LoVo (cell line): ENCODE data around the gene SPAG4.

Experiments used
- DNase-seq: peaks from one replicate; pipeline ENCODE4 v3.0.0-alpha.2; 2016; ENCODE audit warnings: low spot score

Gene SPAG4

DNA sequence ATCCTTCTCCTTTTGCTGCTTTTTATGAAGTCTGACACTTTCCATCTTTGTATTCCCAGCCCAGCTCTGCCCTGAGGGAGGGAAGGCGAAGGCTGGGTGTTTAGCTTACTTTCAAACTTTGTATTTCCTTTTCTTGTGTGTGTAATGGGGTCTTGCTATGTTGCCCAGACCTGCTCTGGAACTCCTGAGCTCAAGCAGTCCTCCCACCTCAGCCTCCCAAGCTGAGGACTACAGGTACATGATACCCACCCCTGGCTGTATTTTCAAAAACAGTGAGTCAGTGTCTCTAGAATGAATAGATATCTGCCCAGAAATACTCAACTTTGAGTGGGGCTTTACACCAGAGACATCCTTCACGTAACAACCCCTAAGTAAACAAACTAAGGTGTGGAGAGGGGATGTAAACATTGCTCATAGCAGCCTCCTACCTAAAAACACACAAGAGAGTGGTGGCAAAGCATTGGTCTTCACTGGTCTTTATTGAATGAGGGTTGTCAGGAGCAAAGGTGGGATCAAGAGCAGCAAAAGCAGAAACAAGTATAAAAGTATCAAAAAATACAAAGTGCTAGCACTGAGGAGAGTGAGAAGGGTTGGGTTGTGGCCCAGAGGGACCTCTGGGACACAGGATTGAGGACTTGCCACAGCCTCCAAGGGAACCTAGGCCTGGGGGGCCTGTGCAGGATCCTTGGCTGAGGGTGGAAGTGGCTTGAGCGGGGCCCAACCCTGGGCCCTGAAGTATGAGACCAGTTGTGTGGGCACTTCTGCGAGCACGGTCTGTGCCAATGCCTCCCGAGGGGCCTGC lies 10.2 kb downstream of the SPAG4 start:
- DNase-seq, result no peak

DNA sequence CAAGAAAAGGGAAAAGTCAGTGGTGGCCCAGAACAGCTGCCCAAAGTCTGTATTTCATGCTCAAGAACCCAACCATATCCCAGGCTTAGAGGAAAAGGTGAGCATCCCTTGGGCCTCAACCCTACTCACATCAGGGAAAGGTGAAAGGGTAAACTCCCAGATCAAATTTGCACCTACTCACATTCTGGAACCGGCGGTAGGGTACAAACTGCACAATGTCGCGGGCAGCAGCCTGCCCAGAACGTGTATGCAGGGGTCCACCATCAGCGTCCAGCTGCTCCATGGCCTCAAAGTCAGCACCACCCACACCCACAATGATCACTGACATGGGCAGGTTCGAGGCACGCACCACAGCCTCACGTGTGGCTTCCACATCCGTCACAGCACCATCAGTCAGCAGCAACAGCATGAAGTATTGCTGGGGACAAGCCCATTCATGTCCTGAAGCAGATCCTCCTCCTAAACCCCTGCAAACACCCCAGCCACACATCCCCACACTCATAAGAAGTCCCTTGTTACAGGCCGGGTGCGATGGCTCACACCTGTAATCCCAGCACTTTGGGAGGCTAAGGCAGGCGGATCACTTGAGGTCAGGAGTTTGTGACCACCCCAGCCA lies 10.9 kb downstream of the SPAG4 start:
- no peak for DNase-seq

GRCh38 chr20:35627121-35627520 lies 11.5 kb downstream of the SPAG4 start:
- DNase-seq, result no peak

DNA sequence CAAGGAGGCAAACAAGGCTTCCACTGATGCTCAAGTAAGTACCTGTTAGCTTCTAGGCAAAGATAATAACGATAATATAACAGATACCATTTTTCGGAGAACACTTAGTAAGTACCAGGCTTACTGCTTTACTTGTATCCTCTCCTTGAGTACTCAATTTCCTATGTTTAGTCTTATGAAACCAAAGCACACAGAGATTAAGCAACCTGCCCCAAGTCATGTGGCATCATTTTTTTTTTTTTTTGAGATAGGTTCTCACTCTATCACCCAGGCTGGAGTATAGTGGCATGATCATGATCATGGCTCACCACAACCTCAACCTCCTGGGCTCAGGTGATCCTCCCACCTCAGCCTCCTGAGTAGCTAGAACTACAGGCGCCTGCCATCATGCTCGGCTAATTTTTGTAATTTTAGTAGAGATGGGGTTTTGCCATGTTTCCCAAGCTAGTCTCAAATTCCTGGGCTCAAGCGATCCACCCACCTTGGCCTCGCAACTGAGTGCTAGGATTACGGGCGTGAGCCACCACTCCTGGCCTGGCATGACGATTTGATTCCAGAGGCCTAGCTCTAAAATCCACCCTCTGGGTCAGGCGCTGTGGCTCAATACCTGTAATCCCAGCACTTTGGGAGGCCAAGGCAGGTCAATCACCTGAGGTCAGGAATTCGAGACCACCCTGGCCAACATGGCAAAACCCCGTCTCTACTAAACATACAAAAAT lies 14.0 kb downstream of the SPAG4 start:
- no peak for DNase-seq

DNA sequence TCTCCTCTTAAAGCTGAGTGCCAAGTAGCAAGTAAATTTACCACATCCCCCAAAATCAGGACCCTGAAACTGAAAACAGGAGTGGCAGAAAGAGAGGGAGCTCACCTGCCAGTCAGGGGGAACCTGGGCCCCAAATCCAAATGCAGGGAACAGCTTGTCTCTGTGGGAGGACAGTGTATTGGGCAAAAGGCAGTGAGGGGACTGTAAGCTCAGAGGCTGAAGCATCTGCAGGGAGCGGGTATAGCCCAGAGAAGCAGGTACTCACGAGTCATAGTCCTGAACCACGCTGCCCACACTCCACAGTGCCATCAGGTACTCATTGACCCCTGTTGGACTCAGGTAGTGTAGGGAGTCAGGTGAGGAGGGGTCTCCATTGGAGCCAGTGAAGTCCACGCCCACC lies 15.0 kb downstream of the SPAG4 start:
- no peak for DNase-seq

DNA sequence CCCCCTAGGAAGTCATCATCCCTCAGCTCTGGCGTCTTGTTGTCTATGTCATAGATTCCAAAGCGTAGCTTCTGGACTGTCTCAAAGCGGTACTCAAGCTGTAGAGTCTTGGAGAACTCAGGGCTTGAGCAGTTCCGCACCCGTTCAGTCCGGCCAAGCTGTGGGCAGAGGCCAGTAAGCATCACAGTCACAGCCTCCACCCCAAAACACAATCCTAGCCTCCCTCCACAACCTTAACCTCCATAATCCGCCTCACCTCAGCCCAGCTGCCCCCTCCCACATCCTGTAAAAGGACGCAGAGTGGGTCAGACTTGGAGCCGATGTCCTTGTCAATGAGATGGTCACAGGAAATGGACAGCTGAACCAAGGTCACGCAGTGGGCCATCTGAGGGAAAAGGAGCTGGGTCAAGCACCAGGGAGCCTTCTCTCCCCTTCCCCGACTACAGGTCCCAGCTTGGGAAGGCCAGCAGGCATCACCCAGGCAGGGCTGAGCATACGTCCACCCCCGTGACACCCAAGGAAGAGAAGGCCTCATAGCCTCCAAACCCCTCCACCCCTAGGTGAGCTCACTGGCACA lies 17.0 kb downstream of the SPAG4 start:
- DNase-seq, result no peak

DNA sequence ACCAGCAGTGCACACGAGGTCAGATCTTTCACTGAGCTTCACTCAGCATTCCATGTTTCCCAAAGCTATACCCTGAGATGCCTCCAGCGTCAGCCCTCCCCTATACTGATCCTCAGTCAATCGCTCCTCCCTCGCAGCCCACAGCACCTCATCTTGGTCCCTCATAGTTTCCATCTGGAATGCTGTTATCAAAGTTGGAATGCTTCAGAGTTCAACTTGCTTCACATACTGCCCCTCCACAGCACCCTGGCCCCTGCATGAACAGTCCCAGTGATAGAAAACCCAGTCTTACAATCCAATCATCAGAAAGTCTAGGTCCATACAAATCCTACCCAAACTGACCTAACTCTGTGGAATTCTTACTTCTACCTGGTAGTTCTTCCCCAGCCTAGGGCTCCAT lies 20.0 kb downstream of the SPAG4 start:
- no peak for DNase-seq

DNA sequence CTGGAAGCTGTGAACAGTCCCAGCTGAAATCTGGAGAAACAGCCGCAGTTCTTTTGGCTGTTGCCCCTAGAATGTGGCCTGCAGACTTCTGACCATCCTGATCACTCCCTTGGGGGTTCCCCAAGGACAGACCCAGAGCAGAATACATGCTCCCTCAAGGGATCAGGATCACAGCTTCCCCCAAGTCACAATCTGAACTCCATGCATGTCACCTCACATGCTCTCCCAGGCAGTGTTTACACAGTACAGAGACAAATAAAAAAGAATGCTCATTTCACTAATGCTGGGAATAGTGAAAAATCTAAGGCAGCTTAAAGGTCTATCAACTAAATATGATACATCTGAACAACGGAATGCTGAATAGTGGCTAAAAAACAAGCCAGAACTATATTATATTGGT lies 20.5 kb downstream of the SPAG4 start:
- no peak for DNase-seq

GRCh38 chr20:35637276-35637675 lies 21.6 kb downstream of the SPAG4 start:
- no peak for DNase-seq

DNA sequence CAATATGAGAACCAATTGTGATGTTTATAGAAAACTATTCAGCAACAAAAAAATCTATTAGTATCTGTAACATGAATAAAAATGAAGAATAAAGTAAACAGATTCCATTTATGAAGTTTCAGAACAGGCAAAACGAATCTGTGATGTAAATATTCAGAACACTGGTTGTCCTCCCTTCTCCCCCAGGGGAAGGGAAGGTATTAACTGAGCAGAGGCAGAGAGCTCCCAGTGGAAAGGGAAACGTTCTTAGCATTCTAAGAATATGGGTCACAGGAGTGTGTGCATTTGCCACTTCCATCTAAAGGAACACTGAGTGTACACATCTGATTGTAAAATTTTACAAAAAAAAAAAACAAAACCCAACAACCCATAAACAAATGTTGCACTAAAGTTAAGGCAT lies 23.1 kb downstream of the SPAG4 start:
- no peak for DNase-seq

GRCh38 chr20:35640724-35641123 lies 25.1 kb downstream of the SPAG4 start:
- DNase-seq, result no peak

- DNase-seq, result no peak
These were observed 26.1 kb downstream of the SPAG4 start for GRCh38 chr20:35641743-35642142.

- DNase-seq, result no peak
These were observed 27.4 kb downstream of the SPAG4 start for GRCh38 chr20:35643045-35643444.

DNA sequence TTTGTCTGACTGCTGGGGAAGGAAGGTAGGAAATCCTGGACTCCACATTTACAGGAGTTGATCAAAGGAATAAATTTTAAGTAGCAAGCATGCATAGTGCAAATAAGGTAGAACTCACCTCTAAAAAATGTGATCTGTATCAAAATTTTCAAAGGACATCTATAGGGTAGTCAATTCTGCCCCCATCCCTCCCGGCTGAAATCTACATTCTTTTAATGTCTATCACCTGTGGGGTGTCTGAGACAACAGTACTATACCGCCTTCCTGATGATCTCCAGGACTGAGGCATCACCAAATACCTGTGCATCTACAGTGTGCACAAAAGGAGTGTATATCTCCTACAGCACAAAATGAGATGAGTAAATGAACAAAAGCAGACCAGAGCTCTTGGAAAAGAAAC lies 29.2 kb downstream of the SPAG4 start:
- no peak for DNase-seq

GRCh38 chr20:35648836-35649235 lies 33.2 kb downstream of the SPAG4 start:
- DNase-seq, result no peak

DNA sequence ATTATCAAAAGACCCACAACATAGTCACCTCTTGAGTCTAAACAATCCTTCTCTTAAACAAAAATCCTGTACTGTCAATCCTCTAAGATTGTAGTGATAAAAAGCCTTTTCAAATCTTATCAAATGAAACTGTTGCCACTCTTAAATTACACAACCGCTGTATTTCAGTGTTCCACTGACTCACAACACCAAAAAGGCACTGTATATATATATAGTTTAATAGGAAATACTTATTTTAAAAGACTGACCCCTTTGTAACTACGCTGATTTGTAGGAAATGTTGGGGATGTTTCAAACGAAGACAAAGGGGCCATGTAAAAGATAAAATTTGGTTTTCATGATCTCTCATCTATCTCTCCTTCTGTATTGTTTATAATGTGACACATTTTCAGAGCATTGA lies 35.0 kb downstream of the SPAG4 start:
- no peak for DNase-seq

DNA sequence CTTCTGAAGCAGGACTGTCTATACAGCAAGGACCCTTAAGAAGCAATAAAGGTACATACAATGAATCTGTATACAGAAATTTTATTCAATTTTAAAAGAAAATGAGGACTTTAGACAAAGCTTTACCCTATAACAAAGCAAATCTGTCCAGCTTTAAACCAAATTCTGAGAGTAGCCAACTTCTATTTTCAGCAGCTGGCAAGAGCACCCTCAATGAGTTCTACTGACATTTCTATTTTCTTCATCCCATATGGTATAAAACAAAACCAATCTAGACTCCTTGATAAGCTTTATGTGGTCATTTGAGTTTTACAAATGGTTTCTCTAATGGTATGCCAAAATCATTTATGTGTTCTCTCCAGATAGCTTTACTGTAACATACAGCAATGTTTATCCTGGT lies 36.3 kb downstream of the SPAG4 start:
- DNase-seq, result no peak

DNA sequence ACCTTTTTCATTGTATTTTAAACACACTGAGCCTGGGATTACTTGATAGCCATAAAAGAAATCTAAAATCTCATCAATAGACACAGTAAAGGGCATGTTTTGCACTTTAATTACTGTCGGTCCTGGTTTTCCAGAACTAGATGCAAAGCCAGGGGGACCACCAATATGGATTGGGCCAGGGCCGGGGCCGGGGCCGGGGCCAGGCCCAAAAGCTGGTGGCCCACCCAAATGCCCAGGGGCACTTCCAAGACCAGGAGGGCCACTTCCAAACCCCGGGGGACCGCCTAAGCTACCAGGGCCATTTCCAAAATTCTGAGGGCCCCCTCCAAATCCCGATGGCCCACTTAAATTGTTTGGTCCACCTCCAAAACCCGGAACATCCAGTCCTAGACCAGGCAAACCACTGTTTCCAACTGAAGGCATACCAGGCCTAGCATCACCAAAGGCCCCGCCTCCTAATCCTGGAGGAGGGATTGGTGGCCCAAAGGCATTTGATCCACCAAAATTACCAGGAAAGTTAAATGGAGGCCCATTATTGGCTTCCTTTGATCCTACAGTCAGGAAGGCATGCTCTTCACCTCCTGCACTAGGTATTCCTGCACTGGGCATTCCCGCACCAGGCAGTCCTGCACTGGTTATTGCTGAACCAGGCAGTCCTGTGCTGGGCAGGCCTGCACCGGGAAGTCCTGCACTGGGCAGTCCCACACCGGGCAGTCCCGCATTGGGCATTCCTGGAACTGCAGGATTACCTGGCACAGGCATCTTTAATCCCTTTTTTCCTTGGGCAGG lies 37.2 kb downstream of the SPAG4 start:
- no peak for DNase-seq

DNA sequence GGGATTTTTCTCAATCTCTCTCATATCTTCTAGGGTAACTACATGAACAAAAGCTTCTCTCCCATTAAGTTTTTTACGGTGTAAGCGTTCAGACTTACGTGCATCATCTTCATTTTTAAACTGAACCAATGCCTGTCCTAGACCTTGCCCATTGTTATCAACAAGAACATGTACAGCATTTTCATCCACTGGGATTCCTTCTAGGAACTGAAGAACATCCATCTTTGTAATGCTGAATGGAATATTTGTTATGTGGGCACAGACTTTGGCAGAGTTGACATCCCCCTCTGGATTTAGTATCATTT lies 37.8 kb downstream of the SPAG4 start:
- no peak for DNase-seq

GRCh38 chr20:35653893-35654292 lies 38.3 kb downstream of the SPAG4 start:
- no peak for DNase-seq

DNA sequence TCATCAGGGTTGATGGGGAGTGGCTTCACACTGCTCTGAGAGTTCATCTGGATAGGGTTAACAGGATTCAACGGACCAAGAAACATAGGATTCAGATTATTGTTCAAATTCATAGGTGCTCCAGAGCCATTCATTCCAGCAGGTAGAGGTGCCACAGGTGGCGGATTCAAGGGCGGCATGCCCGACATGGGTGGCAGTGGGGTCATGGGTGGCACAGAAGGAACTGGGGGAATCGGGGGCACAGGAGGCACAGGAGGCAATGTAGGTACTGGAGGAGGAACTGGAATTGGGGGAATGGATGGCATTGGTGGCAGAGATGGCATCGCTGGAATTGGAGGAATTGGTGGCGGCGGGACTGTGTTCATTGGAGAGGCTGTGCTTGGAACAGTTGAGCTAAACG lies 38.8 kb downstream of the SPAG4 start:
- no peak for DNase-seq

DNA sequence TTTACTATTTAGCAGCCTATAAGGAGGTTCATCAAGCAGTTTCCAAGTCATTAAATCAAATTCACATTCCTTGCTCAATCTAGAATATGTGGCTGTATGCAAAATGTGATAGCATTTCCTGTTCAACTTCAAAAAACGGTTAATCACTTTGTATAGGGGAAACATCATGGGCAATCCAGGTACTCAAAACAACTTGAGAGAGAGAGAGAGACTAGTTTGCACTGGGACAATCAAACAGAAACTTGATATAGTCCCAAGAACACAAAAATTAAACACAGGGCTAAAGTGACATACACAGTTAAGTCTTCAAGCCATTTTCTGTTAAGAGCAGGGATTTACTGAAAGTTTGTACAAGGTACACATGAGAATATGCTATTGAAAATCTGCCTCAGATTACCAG lies 41.6 kb downstream of the SPAG4 start:
- no peak for DNase-seq
